Tongue (tissue), 2 donors: ENCODE results near the gene CXXC1. TPM values are rescaled to one million over a fixed set of nuclear protein-coding genes. Genes with fewer than 3 reads are reported as not detected.
A peak's percentile ranks its signal among the peaks of the same experiment; 100 is the strongest.
"Not testable (repeated sequence)": the region's sequence is repeated elsewhere in the genome, so short reads cannot be mapped to it uniquely, and the experiment has no call there.

Experiments used
- DNase-seq: peaks from one replicate; pipeline ENCODE4 v3.0.0-alpha.2; 2015
- total RNA-seq: library from RNA; depleted of rRNA; stranded (reverse); fragments of >200 nt; gene quantifications from one replicate; pipeline ENCODE4 v1.2.3, GENCODE V29; 2014

CXXC1 gene
- total RNA-seq, result 38.0 TPM

DNA sequence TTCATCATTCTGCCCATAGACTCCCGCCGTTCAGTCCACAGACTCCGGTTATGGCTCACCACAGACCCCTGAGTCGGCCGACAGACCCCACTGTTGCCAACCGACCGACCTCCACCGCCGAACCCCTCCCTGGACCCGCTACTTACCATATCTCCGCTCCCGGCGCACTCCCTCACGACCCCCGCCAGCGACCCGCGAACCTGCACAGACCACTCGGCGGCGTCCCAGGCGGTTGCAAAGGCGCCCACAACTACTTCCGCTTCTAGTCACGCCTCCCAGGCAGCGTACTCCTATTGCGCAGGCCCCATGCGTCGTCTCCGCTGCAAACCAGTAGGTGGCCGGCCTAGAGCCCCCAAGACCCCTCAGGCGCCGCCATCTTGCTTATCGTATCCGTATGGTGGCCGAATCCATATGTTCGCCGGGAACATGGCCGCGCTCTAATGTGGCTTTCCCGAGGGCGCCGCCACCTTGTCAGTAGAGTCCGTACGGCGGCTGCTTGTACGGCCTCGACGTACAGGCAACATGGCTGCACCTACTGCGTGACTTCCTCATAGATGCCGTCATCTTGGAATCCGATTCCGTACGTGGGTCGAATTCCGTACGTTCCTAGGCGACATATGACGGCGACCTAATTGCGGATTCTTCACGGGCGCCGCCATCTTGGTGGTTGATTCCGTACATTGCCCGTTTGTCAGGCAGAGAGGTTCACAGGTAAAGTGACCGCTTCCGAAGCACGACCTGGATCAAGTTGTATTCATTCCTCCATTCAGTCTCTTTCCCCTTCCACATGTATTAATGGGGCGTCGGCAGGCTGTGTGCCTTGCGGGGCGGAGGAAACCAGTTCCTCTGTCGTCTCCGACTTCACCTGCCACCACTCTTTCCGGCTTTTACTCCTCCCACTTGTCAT lies at the start of gene CXXC1:
Gene CXXC1, minus strand, starts transcription at position 252 of the 907 bp plus-strand sequence. Its CDS starts 103 bp downstream, at position 149.
- peak; percentile 100 for DNase-seq

DNA sequence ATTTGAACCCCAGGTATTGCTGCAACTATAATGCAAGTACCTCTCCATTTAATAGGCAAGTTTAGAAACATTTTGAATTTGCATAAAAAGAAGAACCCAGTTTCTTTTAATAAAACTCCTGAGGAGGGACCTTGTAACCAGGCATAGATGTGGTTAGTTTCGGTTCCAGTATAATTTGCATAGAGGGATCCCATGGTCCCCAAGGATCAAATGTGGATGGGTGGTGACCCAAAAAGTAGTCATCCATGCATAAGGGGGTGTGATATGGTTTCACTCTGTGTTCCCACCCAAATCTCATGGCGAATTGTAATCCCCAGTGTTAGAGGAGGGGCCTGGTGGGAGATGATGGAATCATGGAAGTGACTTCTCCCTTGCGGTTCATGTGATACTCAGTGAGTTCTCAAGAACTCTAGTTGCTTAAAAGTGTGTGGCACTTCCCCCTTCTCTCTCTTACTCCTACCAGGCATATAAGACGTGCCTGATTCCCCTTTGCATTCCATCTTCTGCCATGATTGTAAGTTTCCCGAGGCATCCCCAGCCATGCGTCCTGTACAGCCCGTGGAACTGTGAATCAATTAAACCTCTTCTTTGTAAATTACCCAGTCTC lies 47.2 kb upstream of the CXXC1 start:
- no peak for DNase-seq

DNA sequence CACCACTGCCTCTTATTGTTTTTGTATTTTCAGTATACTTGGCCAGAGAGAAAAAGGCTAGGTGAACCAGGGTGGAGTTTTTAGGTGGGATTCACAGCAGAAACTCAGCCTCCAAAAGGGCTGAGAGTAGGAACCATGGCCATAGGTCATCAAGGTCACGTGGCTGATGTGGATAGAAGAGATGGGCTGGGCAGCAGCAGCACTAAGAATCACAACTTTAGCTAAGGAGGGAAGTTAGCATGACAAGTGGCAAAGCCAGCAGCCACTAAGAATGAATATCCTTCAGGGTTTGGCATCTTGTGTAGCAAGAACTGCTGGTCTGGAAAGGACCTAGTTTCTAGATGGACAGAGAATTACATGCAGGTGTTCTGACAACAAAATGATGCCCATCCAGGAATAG lies 44.2 kb upstream of the CXXC1 start:
- no peak for DNase-seq

DNA sequence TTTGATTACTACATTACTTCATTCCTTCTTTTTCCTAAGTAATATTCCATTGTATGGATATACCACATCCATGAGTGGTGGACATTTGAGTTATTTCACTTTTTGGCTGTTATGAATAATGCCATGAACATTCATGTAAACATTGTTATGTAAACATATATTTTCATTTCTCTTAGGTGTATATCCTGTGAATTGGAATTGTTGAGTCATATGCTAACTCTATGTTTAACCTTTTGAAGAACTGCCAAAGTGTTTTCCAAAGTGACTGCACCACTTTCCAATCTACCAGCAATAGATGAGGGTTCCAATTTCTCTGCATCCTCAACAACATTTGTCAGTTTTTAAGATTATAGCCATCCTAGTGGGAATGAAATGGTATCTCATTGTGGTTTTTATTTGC lies 42.7 kb upstream of the CXXC1 start:
- DNase-seq, result no peak

DNA sequence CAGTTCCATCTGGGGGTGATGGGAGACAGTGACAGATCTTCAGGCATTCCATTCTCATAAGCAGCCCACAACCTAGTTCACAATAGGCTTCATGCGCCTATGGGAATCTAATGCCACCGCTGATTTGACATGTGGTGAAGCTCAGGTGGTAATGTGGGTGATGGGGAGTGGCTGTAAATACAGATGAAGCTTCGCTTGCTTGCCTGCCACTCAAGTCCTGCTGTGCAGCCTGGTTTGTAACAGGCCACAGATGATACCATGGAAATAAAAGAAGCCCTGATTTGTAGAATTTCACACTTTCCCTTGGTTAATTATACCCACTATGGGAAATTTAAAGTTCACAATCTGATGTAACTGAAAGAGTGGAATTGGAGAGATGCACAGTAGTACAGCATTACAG lies 40.5 kb upstream of the CXXC1 start:
- no peak for DNase-seq

DNA sequence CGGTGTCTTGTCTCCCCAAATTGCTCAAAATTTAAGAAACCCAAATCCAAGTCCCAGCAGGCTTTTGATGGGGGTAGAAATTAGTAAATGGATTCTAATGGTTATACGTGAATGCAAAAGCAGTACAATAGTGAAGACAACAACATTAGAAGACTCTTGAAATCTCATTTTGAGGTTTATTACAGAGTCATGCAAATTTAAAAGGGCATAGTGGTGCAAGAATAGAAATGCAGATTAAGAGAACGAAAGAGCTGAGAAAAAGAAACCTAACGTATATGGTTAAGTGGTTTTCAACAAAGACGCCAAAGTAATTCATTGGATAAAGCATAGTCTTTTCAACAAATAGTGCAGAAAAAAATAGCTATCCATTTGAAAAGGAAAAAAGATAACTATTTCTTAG lies 33.2 kb upstream of the CXXC1 start:
- DNase-seq, result no peak

DNA sequence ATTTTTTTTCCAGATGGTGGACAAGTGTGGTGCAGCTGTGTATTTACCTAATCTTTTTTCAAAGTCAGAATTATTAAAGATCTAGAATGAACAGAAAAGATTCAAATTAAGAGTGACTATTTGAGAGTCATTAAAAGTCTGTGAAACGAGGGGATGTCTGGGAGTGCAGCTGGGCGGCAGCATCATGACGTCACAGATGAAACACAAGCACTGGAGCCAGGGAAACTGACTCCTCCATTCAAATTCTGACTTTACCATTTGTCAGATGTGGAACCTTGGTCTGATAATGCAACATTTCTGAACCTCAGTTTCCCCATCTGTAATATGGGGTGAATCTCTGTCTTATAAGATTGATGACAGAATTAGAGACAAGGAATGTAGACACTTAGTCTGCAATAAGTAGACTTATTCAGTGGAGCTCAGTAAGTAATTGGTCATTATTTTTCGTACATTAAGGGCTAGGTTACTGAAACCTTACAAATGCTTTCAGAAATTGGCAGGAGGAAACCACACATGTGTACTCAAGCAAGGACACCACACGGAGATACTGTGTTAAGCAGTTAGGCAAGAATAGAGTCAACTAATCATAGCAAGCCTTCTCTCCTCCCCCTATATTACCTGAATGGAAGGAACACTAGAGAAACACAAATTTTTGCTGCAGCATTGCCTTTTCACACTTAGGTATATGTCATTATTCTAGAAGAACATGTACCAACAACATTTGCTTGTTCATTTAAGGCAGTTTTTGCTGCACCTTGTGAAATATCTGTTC lies 27.8 kb upstream of the CXXC1 start:
- DNase-seq, result no peak

DNA sequence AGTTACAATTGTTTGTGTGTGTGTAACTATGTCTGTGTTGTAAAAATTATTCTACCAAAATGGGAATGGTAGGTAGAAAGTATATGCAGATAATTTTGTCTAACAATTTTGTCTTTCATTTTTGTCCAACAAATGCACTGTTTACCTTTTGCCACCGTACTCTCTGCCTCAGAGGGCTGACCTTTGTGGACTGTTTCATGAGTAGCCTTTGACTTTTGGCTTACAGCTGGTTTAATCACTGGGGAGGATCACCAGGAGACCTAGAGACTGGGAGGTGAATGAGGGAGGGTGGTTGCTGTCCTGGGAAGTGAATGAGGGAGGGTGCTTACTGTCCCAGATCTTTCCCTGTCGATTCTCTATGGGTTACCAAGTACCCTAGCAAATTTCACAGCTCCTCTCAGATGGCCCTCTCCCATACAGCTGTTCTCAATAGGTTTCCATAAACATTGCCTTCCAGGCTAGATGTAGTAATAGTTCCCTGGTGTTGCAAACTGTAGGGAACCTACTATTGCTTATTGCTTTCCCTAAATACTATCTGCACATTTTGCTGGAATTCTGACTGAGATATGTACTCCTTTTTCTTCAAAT lies 26.5 kb upstream of the CXXC1 start:
- no peak for DNase-seq

DNA sequence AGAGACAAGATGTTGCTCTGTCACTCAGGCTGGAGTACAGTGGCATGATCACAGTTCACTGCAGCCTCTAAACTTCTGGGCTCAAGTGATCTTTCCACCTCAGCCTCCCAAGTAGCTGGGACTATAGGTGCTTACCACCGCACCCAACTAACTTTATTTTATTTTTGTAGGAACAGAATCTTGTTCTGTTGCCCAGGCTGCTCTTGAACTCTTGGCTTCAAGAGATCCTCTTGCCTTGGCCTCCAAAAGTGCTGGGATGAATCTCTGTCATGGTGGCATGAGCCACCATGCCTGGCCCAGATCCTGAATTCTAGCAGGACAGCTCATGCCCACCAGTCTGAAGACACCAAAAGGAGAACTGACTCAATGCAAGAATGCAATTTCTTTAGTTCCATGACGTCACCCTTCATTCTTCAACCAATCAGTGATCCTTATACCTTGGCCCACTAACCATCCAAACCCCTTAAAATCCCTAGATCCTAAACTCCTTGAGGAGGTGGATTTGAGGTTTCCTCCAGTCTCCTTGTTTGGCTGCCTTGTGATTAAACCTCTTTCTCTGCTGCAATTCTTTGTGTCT lies 25.6 kb upstream of the CXXC1 start:
- no peak for DNase-seq

DNA sequence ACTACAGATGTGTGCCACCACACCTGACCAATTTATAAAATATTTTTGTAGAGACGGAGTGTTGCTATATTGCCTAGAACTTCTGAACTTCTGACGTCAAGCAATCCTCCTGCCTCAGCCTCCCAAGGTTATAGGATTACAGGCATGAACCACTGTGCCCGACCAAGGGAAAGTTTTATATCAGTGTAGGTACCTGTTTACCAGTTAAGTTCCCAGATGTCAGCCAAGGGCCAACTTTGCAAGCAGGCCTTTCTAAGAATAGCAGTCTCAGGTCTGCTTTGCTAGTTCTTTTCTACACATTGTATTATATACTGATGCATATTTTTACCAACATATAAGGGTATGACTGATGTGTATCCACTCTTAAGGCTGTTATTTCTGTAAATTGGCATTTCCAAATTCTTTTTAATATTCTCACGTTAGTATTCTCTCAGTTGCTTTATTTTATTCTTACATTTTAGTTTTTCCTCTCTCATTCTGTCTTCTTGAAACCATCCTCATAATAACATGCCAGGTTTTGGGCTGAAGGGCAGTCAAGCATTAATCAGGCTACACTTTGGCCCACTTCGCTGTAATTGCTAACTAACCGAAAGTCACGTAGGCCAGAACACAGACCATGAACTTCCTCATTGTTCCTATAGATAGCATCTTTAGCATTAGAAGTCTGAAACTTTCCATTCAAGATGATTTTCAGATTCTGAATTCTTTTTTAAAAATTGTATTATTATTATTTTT lies 25.0 kb upstream of the CXXC1 start:
- no peak for DNase-seq

DNA sequence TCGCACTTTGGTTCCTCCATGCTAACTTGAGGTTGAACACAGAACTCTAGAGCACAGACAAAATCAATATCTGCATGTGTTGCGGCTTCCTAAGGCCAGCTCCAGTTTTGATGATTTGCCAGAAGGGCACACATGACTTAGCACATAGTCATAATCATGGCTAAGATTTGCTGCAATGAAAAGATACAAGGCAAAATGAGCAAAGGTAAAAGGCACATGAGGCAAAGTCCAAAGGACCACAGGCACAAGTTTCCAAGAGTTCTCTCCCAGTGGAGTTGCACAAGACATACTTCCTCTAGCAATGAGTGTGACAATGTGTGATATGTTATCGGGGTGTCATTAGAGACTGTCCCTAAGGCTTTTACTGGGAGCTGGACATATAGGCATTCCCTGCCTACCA lies 24.2 kb upstream of the CXXC1 start:
- no peak for DNase-seq

DNA sequence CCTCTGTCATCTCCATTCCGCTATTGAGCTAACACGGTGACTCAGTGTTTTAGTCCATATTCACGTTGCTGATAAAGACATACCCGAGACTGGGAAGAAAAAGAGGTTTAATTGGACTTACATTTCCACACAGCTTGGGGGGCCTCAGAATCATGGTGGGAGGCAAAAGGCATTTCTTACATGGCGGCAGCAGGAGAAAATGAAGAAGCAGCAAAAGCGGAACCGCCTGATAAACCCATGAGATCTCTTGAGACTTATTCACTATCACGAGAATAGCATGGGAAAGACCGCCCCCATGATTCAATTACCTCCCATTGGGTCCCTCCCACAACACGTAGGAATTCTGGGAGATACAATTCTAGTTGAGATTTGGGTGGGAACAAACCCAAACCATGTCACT lies 22.6 kb upstream of the CXXC1 start:
- no peak for DNase-seq

DNA sequence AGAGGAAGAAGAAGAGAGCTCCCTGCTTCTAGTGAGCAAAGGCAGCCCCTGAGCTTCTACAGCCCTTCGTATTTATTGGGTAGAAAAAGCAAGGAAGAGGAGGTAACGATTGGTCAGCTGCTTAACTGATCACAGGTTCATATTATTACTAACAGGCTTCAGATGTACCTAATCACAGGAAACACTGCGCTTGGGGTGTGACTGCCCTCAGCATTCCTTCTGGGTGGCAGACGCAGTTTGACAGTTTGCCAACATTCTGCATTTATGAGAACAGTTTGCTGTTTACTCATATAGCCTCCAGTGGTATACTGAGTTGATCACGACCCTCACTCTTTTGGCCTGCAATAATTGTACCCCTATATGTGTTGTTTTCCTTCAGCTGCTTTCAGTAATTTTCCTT lies 21.4 kb upstream of the CXXC1 start:
- not testable (repeated sequence) for DNase-seq

DNA sequence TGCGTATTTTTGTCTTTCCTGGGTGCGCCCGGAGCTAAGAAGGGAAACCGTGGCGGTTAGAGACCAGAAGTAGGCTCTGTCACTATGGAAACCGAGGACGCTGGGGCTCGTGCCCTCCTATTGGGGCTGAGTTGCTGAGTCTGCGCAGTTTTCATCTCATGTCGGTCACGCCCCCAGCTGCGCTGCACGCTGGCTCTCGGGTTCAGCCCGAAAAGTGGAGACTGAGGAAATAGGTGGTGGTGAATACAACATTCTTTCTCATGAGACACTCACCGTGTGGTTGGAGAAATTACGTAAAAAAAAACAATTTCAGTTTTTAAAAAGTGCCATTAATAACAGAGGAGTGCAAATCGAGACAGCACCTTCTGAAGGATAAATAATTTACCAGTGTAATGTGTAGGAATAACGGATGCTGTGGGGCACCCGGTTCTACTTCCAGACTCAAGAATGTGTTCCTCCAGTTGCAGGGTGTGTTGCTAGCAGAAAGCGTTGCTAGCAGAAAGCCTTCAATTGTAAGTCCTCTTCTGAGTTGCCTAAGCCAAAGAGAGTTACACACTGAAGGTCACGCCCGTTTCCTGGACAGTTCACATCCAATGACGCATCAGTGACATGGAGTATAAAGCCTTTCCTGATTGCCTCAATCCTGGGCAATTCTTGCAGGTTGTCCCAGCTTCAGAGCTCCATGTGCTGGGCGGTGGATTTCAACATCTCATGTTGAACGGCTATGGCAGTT lies 20.4 kb upstream of the CXXC1 start:
- DNase-seq, result peak; percentile 93

DNA sequence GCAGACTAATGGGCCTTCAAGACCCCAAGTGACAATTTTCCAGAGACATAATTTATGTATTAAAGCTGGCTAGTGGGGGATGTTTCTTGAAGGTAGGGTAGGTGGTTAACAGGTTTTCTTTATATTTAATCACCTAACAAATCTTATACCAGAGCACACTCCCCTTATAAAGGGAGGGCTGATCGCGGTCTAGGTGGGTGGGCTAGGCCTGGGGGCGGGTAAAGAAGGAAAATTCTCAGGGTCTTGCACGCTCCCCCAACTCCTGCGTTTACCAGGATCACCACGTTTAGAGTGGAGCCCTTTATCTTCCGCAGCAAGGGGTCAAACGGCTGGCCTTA lies 19.9 kb upstream of the CXXC1 start:
- DNase-seq, result no peak

DNA sequence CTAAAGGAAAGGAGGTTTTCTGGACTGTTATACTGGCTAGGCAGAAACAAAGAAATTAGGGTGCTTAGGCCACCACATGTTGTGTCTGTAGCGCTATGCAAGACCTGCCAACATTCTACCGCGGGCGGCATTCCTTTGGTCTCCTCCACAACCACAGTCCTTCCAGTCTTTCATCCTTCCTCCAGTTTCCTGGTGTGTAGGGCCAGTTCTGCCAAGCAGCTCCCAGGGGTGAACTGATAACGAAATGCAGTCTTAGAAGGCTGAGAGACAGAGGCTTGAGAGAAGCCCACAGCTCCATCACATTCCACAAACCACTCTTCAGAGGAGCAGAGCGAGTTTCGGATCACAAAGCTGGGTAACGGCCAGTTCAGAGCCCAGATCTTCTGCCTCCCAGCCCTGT lies 19.5 kb upstream of the CXXC1 start:
- DNase-seq, result no peak

DNA sequence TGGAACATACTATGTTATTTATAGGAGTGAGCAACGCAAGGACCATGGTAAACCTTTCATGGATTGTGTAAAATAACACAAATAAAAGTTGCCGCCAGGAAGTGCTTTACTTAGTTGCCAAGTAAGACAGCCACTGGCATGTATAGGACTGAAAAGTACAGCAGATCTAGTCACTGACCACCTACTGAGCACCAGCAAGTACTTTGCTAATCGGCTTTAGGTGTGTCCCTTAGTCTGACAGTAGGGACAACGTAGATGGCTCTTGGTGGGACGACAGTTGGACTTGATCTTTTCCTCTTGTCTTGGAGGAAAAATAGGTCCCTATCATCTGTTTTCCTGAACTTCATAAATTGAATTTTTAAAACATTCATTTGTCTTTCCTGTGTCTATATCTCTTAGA lies 13.6 kb upstream of the CXXC1 start:
- no peak for DNase-seq

DNA sequence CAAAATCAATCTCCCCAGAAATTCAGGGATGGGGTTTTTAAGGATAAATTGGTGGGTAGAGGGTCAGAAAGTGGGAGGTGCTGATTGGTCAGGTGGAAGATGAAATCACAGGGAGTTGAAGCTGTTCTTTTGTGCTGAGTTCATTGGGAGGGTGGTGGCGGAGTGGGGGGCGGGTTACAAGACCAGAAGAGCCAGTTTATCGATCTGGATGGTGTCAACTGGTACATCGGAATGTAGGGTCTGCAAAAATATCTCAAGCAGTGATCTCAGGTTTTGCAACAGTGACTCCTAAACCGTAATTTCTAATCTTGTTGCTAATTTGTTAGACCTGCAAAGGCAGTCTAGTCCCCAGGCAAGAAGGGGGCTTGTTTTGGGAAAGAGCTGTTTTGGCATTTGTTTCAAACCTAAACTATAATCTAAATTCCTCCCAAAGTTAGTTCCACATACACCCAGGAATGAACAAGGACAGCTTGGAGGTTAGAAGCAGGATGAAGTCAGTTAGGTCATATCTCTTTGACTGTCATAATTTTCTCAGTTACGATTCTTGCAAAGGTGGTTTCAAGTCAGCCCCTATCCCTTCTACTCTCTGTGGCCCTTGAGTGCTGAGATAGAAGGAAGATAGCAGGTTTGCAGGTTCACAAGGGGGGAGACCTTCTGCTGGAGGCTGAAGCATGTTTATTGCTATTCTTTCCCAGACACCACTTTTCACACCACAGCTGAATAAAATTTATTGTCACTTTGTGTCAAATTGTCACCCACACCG lies 12.3 kb upstream of the CXXC1 start:
- no peak for DNase-seq

DNA sequence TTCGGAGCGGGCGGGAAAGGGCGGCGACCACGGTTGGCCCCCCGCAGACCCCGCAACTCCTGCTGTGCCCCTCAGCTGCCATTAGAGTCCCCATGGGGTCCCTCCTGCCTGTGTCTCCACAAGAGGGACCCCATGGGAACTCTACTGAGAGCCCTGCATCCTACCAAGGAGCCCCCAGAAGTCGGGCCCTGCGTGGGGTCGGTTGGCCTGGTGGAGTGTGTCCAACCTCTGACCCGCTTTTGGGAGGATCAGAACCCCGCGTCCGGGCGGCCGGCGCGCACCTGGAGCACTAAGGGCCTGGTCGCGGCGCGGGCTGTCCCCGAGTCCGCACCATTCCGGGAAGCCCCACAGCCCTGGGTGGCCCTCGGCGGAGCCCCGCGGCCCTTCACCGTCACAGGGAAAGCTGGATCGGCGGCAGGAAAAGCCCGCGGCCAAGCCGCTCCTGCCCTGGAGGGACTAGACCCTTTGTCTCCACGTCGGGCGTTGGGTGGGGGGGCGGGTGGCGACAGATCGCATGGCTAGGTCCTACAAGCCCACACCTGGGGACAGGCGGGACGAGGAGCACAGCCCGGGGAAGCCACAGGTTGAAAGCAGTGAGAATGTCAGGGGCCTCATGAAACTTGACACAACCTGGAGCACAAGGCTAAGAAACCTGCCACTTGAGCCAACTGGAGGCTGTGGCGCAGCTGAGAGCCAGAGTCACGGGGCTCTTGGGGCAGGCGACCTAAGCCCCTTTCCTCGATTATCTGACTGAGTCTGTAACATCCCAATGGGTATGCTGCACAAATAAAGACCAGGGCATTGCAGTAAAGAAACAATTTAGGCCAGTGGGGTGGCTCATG lies 11.2 kb upstream of the CXXC1 start:
- DNase-seq, result no peak
